Frontal cortex (tissue), 4 donors: ENCODE data around the gene PKP2. TPM values are rescaled to one million over a fixed set of nuclear protein-coding genes. Genes with fewer than 3 reads are reported as not detected.
A peak's percentile ranks its signal among the peaks of the same experiment; 100 is the strongest.

ENCODE experiments used
- DNase-seq, 2 donors: peaks; one replicate each; pipeline ENCODE4 v3.0.0; 2012; ENCODE audit warnings: low spot score in 2 of 2
- FAIRE-seq: peaks from 2 replicates; lab custom pipeline; 2012; peaks lifted over from hg19 to GRCh38; lab: Jason Lieb, UNC
- total RNA-seq: library from RNA; depleted of rRNA; stranded (reverse); fragments of >200 nt; gene quantifications from one replicate; pipeline ENCODE4 v1.2.3, GENCODE V29; 2014
- donor health status: control.
- donor health status: control.
- donor health status: control.

Gene PKP2
- total RNA-seq, result 7.3 TPM

DNA sequence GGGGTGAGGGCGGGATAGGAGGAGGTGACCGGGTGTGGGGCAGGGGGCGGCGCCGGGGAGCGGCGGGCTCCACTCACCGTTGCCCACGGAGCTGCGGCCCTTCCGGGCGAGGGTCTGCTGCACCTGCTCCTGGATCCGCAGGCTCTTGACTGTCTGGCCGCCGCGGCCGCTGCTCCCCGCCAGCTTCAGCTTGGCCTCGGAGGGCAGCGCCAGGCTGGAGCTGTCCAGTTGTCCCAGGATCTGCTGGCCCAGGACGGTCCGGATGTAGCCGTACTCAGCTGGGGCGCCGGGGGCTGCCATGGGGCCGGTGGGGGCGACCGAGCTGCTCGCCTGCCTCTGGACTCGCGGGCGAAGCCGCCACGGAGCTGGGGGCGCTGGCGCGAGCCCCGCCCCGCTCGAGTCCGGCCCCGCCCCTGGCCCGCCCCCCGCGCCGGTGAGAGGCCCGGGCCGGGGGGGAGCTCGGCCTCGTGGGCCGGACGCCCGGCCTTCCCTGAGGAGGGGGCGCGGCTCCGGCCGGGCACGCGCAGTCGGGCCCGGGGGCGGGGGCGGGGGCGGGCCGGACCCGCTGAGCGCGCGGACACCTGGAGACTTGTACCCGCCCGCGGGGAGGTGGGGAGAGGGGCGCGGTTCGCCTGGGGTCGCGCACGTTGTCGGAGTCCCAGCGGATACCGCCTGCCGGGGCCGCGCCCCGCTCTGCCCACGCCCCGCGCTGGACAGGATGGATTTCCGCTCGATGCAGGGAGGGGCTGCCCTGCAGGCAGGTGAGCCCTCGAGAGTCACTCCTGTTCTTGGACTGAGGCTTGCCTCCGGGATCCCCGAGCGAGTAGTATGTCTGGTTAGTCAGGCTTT is at the start of gene PKP2:
Gene PKP2 (minus strand): TSS at position 346 of the 849 bp plus-strand sequence. CDS start 46 bp downstream, at position 300.
- FAIRE-seq, result no peak

DNA sequence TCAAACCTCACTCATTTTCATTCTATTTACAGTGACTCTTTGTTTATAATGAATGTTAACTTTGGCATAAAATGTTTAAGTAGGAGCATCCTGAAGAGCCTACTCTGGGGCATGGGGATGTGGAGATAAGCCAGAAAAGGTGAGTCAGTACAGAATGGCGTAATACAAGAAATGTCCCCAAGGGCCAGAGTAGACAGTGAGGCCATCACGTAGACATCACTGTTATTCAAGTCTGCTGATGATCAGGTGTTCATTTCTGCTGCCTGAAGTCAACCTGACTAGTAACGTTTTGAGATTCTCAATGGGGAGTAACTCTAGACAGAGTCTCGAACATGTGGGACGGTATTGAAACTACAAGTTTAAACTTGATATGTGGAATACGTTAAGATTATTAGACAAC is 47.6 kb upstream of the PKP2 start:
- no peak for FAIRE-seq

More for the DNA sequence above, at the start of gene PKP2:
- DNase-seq, result peak; percentile 76

DNA sequence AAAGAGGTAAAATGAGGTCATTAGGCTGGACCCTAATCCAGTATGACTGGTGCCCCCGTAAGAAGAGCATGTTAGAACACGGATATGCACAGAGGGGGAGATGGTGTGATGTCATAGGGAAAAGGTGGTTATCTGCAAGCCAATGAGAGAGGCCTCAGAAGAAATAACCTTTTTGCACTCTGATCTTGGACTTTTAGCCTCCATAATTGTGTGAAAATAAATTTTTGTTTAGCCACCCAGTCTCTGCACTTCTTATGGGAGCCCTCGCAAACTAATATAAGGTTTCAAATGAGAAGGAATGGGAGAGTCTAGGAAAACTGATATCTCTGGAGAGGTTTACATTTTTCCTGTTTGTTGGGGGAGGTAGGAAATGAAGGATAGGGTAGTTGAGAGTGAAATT is 43.2 kb upstream of the PKP2 start:
- DNase-seq (no peak), FAIRE-seq (no peak)

More for the DNA sequence above, 47.6 kb upstream of the PKP2 start:
- DNase-seq, result no peak

DNA sequence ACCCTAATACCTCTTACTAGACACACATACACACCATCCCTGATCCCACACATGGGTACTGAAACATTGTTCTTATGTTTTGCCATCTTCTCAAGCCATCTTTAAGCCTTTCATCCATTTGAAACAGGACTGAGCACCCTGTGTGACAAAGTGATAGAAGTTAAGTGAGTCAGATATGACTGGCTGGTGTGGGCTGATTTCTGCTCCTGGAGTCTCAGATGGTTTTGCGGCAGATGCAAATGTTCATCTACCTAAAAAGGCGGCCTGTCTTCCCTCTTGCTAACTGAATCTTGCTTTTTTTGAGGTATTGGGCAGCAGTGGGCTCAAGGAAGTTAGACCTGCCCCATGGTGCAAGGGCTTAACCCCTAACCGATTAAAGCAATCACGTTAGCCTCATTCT is 30.4 kb upstream of the PKP2 start:
- no peak for DNase-seq
- FAIRE-seq, result no peak

DNA sequence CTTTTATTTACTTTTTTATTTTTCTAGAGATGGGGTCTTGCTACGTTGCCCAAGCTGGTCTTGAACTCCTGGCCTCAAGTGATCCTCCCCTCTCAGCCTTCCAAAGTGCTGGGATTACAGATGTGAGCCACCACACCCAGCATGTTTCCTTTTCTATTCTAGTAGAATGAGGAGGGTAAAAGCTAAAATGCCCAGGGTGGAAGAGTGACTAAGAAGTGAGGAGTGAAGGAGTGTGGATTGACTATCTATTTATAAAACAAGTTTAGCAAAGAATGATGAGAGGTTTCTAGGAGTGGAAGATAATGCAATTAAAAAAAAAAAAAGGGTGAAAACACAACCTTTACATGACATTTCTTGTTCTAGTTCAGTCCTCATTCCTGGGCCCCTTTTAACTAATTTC is 29.8 kb upstream of the PKP2 start:
- FAIRE-seq (no peak), DNase-seq (no peak)

DNA sequence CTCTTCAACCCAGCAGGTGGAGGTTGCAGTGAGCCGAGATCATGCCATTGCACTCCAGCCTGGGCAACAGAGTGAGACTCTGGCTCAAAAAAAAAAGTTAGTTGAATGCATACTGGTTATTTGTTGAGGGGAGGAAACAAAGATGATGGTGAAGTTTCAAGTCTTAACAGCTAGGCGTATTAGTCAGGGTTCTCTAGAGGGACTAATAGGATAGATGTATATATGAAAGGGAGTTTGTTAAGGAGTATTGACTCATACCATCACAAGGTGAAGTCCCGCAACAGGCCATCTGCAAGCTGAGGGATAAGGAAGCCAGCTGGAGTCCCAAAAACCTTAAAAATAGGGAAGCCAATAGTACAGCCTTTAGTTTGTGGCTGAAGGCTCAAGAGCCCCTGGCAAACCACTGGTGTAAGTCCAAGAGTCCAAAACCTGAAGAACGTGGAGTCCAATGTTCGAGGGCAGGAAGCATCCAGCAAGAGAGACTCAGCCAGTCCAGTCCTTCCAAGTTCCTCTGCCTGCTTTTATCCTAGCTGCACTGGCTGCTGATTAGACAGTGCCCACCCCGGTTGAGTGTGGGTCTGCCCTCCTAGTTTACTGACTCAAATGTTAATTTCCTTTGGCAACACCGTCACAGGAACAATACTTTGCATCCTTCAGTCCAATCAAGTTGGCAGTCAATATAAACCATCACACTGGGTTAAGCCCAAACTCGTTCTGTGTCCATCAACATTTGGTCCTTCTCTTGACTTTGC is 26.1 kb upstream of the PKP2 start:
- no peak for DNase-seq
- no peak for FAIRE-seq

DNA sequence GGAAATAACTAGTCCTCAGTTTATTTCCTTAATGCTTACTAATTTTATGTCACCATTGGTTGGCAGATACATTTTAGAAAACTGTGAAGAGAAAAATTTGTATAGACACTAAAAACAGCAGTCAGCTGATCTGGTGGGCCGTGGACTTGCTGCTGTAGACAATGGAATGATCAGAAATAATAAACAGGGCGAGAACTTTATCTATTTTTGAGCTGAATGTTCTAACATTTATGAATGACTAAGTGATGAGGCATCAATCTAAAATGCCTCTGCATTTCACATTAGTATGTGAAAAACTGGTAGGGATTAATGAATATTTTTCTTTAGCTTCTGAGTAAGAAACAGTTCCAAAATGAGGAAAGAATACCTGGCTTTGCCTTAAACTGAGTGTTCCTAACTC is 24.8 kb upstream of the PKP2 start:
- DNase-seq (no peak), FAIRE-seq (no peak)

DNA sequence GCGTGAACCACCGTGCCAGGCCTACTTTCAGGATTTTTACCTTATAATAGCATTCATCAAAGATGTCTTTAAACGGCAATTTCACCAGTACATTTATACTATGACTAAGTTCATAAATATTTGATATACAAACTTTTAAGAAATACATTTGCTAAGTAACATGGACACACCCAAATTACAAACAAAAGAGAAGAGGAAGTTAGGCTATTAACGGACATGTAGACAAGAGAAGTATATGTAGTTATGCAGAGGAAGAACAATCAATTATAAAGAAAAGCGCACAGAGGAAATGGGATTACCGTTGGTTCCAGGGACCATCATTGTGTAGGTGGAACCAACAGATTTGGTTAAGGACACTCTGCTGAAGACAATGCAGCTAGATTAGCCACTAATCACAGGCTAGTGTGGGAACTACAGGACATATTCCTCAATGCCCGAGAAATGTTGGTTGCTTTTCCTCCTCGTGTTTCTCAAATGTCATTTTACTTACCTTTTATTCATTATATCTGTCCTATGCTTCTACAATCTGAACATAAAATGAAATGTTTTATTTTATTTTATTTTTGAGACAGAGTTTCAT is 24.0 kb upstream of the PKP2 start:
- DNase-seq (no peak), FAIRE-seq (no peak)

DNA sequence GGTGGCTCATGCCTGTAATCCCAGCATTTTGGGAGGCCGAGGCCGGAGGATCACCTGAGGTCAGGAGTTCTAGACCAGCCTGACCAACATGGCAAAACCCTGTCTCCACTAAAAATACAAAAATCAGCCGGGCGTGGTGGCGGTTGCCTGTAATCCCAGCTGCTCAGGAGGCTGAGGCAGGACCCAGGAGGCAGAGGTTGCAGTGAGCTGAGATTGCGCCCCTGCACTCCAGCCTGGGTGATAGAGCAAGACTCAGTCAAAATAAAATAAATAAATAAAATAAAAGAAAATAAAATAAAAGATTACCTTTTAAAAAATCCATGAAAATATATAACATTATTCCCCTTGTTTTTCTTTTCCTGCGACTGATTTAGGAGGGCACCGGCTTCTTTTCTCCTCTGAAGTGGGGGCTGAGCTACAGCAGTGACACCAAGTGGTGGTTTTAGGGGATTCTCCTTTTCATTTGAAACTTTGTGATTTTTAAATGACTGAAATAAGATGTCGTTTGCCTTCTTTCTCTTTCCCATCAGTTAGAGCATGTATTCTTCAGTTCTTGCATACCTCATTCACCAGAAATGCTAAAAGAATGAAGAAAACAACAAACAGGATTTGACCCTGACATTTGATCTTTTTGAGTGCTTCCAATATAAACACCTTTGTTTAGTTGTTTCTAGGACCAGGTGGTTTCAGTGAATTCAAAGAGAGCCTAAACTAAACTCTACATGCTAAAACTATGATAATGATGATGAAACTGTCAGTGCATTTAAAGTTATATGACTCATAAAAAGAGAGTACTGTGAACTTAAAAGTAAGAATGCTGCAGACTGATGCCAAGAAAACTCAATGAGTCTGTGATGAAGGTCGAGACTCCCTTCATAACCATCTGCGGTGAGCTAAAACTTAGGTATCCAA is 22.6 kb upstream of the PKP2 start:
- DNase-seq (no peak), FAIRE-seq (peak; percentile 34)

DNA sequence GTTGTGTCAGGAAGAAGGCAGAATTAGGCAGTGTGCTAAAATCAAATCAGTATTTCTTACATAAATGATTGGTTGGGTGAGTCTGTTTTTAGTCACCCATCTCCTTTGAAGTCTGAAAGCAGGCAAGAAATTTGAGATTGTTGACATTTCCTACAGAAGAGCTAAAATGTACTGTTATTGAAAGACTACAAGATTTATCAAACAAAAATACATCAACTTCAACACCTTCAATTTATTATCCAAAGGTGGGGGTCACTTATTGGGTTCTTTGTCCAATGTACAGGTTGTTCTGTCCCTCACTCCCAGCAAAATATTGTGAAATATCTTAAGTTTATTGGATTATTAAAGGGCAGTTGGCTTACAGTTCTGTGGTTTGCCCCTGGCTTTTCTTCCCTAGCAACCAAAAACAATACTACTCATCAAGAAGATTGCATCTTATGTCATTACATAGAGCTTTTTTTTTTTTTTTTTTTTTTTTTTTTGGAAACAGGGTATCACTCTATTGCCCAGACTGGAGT is 20.6 kb upstream of the PKP2 start:
- FAIRE-seq, result no peak
- no peak for DNase-seq

DNA sequence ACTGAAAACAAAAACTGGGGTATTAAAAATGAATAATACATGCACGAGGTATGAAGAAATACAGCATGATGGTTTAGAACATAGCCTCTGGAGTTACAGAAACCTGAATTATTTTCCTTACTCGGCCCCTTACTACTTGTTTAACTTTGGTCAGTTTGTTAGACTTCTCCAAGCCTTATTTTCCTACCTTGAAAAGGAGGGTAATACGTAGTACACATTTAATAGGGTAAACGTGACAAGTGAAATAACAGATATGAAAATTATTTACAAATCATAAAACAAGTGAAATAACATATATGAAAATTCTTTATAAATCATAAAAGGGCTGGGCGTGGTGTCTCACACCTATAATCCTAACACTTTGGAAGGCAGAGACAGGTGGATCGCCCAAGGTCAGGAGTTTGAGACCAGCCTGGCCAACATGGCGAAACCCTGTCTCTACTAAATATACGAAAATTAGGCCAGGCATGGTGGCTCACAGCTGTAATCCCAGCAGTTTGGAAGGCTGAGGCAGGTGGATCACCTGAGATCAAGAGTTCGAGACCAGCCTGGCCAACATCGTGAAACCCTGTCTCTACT is 11.4 kb upstream of the PKP2 start:
- DNase-seq (no peak), FAIRE-seq (no peak)

DNA sequence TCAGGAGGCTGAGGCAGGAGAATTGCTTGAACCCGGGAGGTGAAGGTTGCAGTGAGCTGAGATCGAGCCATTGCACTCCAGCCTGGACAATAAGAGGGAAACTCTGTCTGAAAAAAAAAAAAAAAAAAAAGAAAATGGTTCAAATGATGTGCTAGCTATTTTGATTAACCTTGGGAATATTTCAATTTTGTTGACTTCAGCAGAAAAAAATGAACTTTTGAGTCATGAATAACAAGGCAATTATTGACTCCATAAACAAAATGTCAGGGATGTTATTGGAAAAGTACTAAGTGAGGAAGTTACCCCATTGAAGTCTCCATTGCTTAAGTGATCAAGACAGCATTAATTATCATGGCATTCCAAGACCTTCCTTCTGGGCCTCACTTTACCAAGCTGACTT is 10.6 kb upstream of the PKP2 start:
- no peak for DNase-seq
- no peak for FAIRE-seq

DNA sequence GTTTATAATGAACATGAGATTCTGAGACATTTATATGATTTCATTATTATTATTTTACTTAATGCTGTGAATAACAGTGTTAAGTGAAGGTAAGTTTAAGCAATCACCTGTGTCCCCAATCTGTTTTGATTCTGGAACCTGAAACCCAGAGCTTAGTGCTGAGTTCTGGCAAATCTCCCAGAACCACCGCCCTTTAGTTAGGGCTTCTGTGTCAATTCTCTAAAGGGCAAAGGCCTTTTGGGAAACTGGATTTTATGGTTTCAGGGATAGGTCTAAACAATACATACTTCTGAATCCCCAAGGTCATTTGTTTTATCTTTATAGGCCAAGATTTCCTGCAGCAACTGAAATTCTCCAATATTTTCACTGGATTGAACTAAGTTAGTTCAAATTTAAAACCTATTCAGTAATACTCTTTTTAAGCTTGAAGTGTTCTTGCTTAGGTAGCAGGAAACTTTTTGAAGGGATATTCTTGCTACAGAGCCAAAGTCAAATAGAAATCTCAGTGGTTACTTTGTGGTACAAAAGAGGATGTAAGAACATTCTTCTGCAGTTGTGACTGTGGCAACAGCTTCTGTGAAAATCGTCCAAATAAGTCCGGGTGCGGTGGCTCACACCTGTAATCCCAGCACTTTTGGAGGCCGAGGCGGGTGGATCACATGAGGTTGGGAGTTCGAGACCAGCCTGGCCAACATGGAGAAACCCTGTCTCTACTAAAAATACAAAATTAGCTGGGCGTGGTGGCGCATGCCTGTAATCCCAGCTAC is 10.0 kb upstream of the PKP2 start:
- DNase-seq (no peak), FAIRE-seq (no peak)

DNA sequence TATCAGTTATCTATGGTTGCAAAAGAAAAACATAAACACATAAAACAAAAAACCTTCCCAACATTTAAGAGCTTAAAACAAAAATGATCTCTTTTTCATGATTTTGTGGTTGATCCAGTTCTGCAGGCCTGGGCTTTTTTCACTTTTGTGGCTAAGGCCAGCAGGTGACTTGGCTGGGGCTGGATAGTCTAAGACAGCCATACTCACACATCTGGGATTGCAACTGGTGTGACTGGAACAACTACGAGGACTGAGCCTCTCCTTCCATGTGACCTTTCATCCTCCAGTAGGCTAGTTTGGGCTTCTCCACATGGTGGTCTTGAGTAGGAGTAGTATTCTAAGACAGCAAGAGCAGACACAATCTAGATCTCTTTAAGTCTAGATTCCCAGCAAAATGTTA is 7.2 kb upstream of the PKP2 start:
- no peak for FAIRE-seq
- no peak for DNase-seq

DNA sequence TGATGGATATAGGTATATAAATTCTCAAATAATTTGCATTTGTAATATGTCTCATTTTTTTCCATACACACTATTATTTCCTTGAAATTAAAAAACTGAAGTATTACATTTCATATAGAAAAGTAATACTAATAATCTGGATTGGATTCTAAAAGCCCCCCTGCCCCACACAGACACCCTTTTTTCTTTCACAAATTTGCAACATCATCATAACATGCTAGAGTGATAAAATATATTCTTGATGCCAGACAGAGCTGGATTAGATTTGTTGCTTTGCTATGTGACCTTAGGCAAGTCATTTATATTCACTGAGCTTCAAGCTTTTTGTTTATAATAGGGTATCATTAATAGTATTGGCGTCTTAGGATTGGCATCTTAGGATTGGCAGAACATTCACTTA is 6.7 kb upstream of the PKP2 start:
- no peak for FAIRE-seq
- DNase-seq, result no peak

DNA sequence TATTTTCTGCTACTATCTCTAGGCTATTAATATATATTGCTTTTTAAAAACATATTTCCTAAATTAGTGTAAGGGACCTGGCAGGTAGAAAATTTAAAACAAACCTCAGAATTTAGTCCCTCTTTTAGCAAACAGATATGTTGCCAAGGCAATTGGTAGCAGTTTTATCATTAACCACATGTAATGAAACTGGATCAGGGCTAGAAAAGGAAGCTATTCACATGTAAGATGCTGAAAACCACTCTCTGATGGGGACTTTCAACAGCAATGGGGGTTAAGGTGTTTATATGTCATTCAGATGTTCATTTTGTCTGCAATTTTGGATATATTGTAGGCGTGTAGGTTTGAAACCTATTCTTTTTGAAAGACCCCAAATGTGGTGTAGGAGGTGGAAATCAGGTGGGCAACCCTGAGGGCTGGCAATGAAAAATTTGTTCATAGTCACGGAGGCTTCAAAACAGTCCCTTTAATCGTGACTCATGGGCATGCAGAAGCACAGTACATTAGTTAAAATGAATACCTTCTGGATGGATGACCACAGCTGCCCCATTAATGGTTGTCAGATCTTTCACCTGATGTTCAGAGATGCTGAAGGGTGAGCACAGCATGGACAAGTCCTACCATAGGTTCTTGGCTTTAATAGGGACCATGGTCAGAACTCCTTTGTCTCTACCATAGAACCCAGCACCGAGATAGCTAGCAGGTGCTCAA is 5.9 kb upstream of the PKP2 start:
- FAIRE-seq (no peak), DNase-seq (no peak)

DNA sequence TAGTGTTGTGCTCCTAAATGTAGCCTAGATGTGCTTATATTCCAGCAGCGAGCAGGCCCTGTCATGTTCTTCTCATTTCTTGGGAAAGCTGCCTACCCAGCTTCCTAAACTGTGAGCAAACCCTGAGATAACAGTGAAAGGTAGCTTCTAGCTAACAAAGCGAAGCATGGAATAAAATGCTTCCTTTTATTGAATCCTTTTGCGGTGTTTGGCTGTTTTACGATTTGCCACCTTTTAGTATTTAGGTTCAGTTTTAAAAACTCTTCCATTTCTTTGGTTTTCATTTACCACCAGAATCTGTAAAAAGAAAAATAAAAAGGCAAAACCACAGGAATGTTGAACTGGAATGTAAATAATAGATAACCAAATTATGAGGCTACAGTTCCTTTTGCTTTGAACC is 5.0 kb upstream of the PKP2 start:
- DNase-seq, result no peak
- FAIRE-seq, result no peak
